Dendritic cell treated with granulocyte-macrophage colony-stimulating factor and Interleukin-4, amounts not matched to agents 40 ng/mL and 50 ng/mL, for 4 days (primary cell): Measurements from ENCODE around the gene GREM2.

Experiments
- H3K27ac Mint-ChIP-seq: one replicate; pipeline ENCODE4 v1.8.0; 2022; ENCODE audit warnings: mild to moderate bottlenecking, mixed read lengths
- H3K27me3 Mint-ChIP-seq: one replicate; pipeline ENCODE4 v1.8.0; 2022; ENCODE audit warnings: mild to moderate bottlenecking, mixed read lengths
- H3K36me3 Mint-ChIP-seq: one replicate; pipeline ENCODE4 v1.8.0; 2022; ENCODE audit warnings: low read depth, mixed read lengths
- H3K4me1 Mint-ChIP-seq: one replicate; pipeline ENCODE4 v1.8.0; 2022; ENCODE audit warnings: low read depth, mixed read lengths
- H3K4me3 Mint-ChIP-seq: one replicate; pipeline ENCODE4 v1.8.0; 2022; ENCODE audit warnings: mild to moderate bottlenecking, moderate library complexity, mixed read lengths
- H3K9me3 Mint-ChIP-seq: one replicate; pipeline ENCODE4 v1.8.0; 2022; ENCODE audit warnings: mixed read lengths
- intact Hi-C: fragments of 100-400 bp; cut with micrococcal nuclease; formaldehyde crosslinking; loops from one replicate; pipeline ENCODE4 v1.15.0; 2022

Gene GREM2

GRCh38 chr1:240496356-240496755, 115.6 kb downstream of the GREM2 start:
- Mint-ChIP-seq H3K36me3 (no peaks in the 10 kb centered on the region), H3K27ac (no peak overlapping the region), H3K4me3 (no peak overlapping the region), H3K9me3 (peaks cover 24% of the 10 kb centered on the region), H3K4me1 (no peaks in the 10 kb centered on the region), H3K27me3 (peaks cover 13% of the 10 kb centered on the region)
- intact Hi-C loops = no loop called here

- H3K9me3 Mint-ChIP-seq = peaks cover 30% of the 10 kb centered on the region
- no peak overlapping the region for H3K4me3 Mint-ChIP-seq
- H3K36me3 Mint-ChIP-seq = no peaks in the 10 kb centered on the region
- intact Hi-C loops = no loop called here
- no peaks in the 10 kb centered on the region for H3K4me1 Mint-ChIP-seq
- H3K27me3 Mint-ChIP-seq = peaks cover 13% of the 10 kb centered on the region
- H3K27ac Mint-ChIP-seq = no peak overlapping the region
Measured at GRCh38 chr1:240495601-240496000, 116.4 kb downstream of the GREM2 start.

DNA sequence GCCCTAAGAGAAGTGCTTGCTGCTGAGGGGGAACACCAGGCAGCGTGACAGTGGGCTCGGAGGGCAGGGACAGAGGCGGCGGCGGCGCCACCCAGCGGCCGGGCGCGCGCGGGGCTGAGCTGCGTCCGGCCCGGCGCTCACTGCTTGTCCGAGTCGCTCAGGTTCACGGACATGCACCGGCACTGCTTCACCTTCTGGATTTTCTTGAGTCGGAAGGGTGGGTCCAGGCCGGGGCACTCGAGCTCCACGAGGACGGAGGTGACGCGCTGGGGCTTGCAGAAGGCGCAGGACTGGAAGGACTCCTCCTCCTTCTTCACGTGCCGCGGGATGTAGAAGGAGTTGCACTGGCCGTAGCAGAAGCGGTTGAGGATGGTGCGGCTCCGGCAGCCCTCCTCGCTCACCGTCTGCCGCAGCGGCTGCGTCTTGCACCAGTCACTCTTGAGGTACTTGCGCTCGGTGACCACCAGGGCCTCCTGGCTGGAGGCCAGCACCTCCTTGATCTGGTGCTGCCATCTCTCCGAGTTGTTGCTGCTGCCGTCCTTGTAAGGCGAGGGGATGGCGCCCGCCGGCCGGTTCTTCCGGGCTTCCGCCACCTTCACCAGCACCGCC, 119.0 kb downstream of the GREM2 start:
- peaks cover 13% of the 10 kb centered on the region for H3K27me3 Mint-ChIP-seq
- no peak overlapping the region for H3K4me3 Mint-ChIP-seq
- H3K9me3 Mint-ChIP-seq = peaks cover 27% of the 10 kb centered on the region
- intact Hi-C loops = no loop called here
- H3K36me3 Mint-ChIP-seq = no peaks in the 10 kb centered on the region
- no peak overlapping the region for H3K27ac Mint-ChIP-seq
- no peaks in the 10 kb centered on the region for H3K4me1 Mint-ChIP-seq

DNA sequence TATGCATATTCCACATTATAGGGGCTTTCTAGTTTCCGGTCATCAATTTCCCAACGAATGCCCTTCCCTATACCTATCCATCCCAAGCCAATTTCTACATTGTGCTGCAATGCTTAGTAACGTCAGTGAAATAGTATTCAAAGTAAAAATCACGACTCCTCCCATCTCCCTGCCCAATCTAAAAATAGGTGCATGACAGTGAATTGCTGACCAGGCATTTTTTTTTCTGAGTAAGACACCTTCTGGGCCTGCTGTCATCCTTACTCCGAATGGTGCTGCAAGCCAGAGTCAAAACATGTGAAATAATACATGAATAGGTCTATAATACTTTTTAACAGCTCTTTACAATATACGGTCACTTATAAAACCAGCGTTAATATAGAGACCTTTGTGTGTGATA, 120.2 kb downstream of the GREM2 start:
- Mint-ChIP-seq H3K36me3 (no peaks in the 10 kb centered on the region), H3K4me3 (no peak overlapping the region), H3K4me1 (no peaks in the 10 kb centered on the region), H3K27me3 (peaks cover 13% of the 10 kb centered on the region), H3K9me3 (peaks cover 17% of the 10 kb centered on the region), H3K27ac (no peak overlapping the region)
- intact Hi-C loops = no loop called here

DNA sequence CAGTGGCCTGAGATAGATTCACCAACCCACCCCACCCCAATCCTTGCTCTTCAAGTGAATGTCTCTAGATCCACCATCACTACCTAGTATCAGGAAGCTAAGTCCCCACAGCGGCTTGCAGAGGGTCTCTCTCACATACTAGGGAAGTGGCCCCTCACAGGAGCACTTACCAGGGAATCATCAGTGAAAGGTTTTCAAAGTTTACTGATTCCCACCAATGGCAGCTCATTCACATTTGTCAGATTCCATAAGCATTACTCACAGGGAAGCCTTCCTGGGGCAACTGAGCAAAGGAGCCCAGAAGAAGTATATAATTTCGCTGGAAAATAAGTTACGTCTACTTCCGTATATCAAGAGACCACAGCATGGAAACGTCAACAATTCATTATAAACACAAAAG, 120.8 kb downstream of the GREM2 start:
- intact Hi-C loops = no loop called here
- H3K27me3 Mint-ChIP-seq = peaks cover 13% of the 10 kb centered on the region
- no peaks in the 10 kb centered on the region for H3K36me3 Mint-ChIP-seq
- H3K4me3 Mint-ChIP-seq = no peak overlapping the region
- H3K9me3 Mint-ChIP-seq = peaks cover 17% of the 10 kb centered on the region
- H3K27ac Mint-ChIP-seq = no peak overlapping the region
- H3K4me1 Mint-ChIP-seq = no peaks in the 10 kb centered on the region

DNA sequence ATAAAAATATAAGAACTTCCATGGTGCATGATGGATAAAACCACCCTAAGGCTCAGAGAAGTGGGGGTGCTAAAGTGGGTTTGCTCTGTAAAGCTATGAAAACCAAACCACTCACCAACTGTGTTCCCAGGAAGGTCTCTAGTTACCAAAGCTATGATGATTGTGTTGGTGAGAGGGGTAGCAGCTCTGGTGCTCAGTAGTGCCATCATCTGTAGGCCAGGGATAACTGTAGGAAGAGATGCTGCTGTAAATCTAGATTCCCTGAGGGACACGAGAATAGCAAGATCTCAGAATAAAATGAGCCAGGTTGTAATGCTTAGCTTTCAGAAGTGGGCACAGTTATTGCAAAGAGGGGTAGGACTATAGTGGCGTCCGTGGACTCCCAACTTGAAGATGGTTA, 124.5 kb downstream of the GREM2 start:
- peaks cover 16% of the 10 kb centered on the region for H3K9me3 Mint-ChIP-seq
- no peak overlapping the region for H3K27ac Mint-ChIP-seq
- intact Hi-C loops = no loop called here
- peaks cover 3% of the 10 kb centered on the region for H3K27me3 Mint-ChIP-seq
- H3K4me1 Mint-ChIP-seq = no peaks in the 10 kb centered on the region
- no peaks in the 10 kb centered on the region for H3K36me3 Mint-ChIP-seq
- H3K4me3 Mint-ChIP-seq = no peak overlapping the region

- no peaks in the 10 kb centered on the region for H3K27me3 Mint-ChIP-seq
- H3K4me3 Mint-ChIP-seq = no peak overlapping the region
- no peaks in the 10 kb centered on the region for H3K4me1 Mint-ChIP-seq
- H3K27ac Mint-ChIP-seq = no peak overlapping the region
- no peaks in the 10 kb centered on the region for H3K36me3 Mint-ChIP-seq
- peaks cover 8% of the 10 kb centered on the region for H3K9me3 Mint-ChIP-seq
- intact Hi-C loops = no loop called here
Measured at GRCh38 chr1:240486611-240487010, 125.3 kb downstream of the GREM2 start.

DNA sequence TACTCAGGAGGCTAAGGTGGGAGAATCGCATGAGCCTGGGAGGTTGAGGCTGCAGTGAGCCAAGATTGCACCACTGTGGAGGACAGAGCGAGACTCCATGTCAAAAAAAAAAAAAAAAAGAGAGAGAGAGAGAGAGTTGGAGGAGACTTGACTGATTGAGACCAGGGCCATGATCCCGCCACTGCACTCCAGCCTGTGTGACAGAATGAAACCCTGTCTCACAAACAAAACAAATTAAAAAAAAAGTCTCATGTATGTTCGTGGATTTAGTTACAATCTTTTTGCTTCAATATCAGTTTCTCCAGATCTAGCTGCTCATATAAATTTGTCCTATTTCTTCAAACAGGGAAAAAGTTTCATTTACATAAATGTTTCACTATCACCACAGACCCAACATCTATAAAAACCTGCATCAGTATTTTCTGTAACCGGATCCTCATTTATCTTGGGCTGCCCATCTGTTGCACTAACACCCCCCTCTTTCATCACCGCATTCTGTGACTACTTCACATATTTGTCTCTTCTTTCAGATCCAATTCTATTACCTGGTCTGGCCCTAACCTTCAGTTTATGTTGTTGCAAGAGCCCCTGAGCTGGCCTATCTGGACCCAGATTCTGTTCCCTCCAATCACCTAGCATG, 127.0 kb downstream of the GREM2 start:
- intact Hi-C loops = no loop called here
- H3K9me3 Mint-ChIP-seq = no peaks in the 10 kb centered on the region
- H3K27ac Mint-ChIP-seq = no peak overlapping the region
- no peaks in the 10 kb centered on the region for H3K36me3 Mint-ChIP-seq
- no peaks in the 10 kb centered on the region for H3K27me3 Mint-ChIP-seq
- no peak overlapping the region for H3K4me3 Mint-ChIP-seq
- no peaks in the 10 kb centered on the region for H3K4me1 Mint-ChIP-seq

- no peaks in the 10 kb centered on the region for H3K36me3 Mint-ChIP-seq
- H3K4me3 Mint-ChIP-seq = no peak overlapping the region
- peaks cover 20% of the 10 kb centered on the region for H3K9me3 Mint-ChIP-seq
- intact Hi-C loops = no loop called here
- no peak overlapping the region for H3K27ac Mint-ChIP-seq
- no peaks in the 10 kb centered on the region for H3K27me3 Mint-ChIP-seq
- H3K4me1 Mint-ChIP-seq = no peaks in the 10 kb centered on the region
Measured at GRCh38 chr1:240478536-240478935, 133.4 kb downstream of the GREM2 start.

- H3K27ac Mint-ChIP-seq = no peak overlapping the region
- no peaks in the 10 kb centered on the region for H3K4me1 Mint-ChIP-seq
- no peaks in the 10 kb centered on the region for H3K27me3 Mint-ChIP-seq
- peaks cover 20% of the 10 kb centered on the region for H3K9me3 Mint-ChIP-seq
- H3K36me3 Mint-ChIP-seq = no peaks in the 10 kb centered on the region
- intact Hi-C loops = no loop called here
- H3K4me3 Mint-ChIP-seq = no peak overlapping the region
Measured at GRCh38 chr1:240475832-240476231, 136.1 kb downstream of the GREM2 start.

DNA sequence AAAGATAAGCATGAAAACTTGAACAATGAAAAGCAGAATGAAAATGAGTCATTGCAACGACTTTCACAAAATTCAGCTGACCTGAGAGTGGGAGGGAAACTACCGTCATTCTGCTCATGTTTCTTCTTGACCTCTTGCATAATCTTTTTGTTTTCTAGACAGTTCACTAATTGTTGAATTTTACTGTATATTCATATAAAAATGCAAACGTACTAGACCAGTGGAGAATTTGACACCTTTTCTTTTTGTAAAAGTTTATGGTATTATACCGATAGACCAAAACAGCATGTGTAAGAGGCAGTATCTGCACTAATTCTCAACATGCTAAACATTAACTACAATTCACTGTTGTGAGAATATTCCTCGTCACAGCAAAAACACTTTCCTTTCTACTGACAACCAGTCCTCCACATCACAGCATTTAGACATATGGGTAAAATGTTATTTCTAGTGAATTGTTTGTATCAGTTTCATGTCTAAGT, 137.8 kb downstream of the GREM2 start:
- Mint-ChIP-seq H3K27ac (no peak overlapping the region), H3K36me3 (no peaks in the 10 kb centered on the region), H3K27me3 (no peaks in the 10 kb centered on the region), H3K4me1 (no peaks in the 10 kb centered on the region), H3K4me3 (no peak overlapping the region), H3K9me3 (peaks cover 20% of the 10 kb centered on the region)
- intact Hi-C loops = no loop called here

- Mint-ChIP-seq H3K27ac (no peak overlapping the region), H3K4me3 (no peak overlapping the region), H3K36me3 (no peaks in the 10 kb centered on the region), H3K4me1 (no peaks in the 10 kb centered on the region), H3K9me3 (no peaks in the 10 kb centered on the region), H3K27me3 (no peaks in the 10 kb centered on the region)
- intact Hi-C loops = loop anchor here (2.0 kb wide), 1 partner anchor 78 kb away; no protein-coding TSS in a partner anchor
Measured at GRCh38 chr1:240468656-240469055, 143.3 kb downstream of the GREM2 start.

DNA sequence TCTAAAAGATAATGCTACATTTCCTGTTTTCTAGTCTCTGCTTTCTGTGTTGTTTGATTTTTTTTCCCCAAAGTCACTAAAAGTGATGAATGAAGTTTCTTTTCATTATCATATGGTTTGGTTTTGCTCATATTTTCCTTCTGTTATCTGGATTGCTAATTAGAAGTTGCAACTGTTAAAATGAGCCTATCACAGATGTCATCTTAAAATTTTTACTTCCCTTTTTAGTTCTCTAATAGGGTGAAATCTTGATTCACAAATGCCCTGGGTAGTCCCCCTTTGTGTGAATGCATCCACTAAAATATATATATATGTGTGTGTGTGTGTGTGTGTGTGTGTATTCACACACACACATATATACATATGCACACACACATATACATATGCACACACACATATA, 144.1 kb downstream of the GREM2 start:
- Mint-ChIP-seq H3K27ac (no peak overlapping the region), H3K4me3 (no peak overlapping the region), H3K4me1 (no peaks in the 10 kb centered on the region), H3K9me3 (no peaks in the 10 kb centered on the region), H3K36me3 (no peaks in the 10 kb centered on the region), H3K27me3 (no peaks in the 10 kb centered on the region)
- intact Hi-C loops = loop anchor here (2.0 kb wide), 1 partner anchor 79 kb away; no protein-coding TSS in a partner anchor

DNA sequence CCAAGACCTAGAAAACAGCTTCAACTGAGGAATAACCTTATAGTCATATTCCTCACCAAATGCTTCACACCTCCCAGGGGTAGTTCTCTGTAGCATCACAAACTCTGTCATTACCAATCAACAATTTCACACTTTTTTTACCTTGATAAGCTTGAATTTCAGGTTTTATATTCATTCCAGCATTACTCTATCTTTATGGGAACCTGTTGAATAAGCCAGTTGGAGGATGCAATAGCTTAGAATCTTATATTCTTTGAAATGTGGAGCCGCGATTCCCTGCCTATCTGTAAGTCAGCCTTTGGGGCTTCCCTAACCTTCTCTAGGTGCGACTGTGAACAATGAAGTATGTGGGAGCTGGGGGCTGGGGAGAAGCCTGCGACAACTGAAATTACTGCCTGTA, 145.4 kb downstream of the GREM2 start:
- no peaks in the 10 kb centered on the region for H3K27me3 Mint-ChIP-seq
- intact Hi-C loops = no loop called here
- H3K9me3 Mint-ChIP-seq = no peaks in the 10 kb centered on the region
- H3K4me3 Mint-ChIP-seq = no peak overlapping the region
- no peaks in the 10 kb centered on the region for H3K36me3 Mint-ChIP-seq
- no peaks in the 10 kb centered on the region for H3K4me1 Mint-ChIP-seq
- H3K27ac Mint-ChIP-seq = no peak overlapping the region

DNA sequence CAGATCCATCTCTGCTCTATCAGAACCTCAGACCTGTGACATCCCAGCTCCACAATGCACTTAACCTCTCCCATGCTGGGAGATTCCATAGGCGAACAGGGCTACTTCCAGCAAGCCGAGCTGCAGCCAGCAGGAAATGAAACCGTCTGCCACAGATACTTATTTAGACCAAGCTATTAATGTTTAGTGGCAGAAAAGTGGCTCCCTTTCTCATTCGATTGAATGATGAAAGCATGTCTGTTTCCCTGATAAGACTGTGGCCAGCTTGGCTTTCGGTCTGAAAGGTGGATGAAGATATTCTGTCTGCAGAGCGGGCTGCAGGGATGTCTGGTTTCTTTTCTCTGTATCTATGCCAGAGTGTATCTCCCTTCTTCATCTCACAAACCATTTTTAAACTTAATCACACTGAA, 146.4 kb downstream of the GREM2 start:
- no peaks in the 10 kb centered on the region for H3K4me1 Mint-ChIP-seq
- no peaks in the 10 kb centered on the region for H3K27me3 Mint-ChIP-seq
- intact Hi-C loops = no loop called here
- no peaks in the 10 kb centered on the region for H3K9me3 Mint-ChIP-seq
- H3K27ac Mint-ChIP-seq = no peak overlapping the region
- H3K4me3 Mint-ChIP-seq = no peak overlapping the region
- H3K36me3 Mint-ChIP-seq = no peaks in the 10 kb centered on the region
